NCI-H2227 (cell line): ENCODE measurements around the gene BCL6B.

Experiments
- DNase-seq: peaks from one replicate; lab custom pipeline; 2025; ENCODE audit not compliant: unreplicated experiment; lab: John Stamatoyannopoulos, UW

The BCL6B gene

GRCh38 chr17:7005716-7006115 lies 17.1 kb upstream of the BCL6B start:
- DNase-seq = no peak

GRCh38 chr17:7007143-7007542 lies 15.7 kb upstream of the BCL6B start:
- DNase-seq = no peak

GRCh38 chr17:7010523-7010922 lies 12.3 kb upstream of the BCL6B start:
- DNase-seq = no peak

- no peak for DNase-seq
Observed at GRCh38 chr17:7011415-7011814, 11.4 kb upstream of the BCL6B start.

- DNase-seq = no peak
Observed at GRCh38 chr17:7011942-7012254, 11.0 kb upstream of the BCL6B start.

- DNase-seq = peak; percentile 96
Observed at GRCh38 chr17:7014261-7014994, 8.4 kb upstream of the BCL6B start.

GRCh38 chr17:7014995-7015958 lies 7.6 kb upstream of the BCL6B start:
- DNase-seq = peak; percentile 43

GRCh38 chr17:7016418-7016817 lies 6.4 kb upstream of the BCL6B start:
- no peak for DNase-seq

- DNase-seq = no peak
Observed at GRCh38 chr17:7016886-7017826, 5.7 kb upstream of the BCL6B start.

GRCh38 chr17:7017827-7018200 lies 5.0 kb upstream of the BCL6B start:
- no peak for DNase-seq

GRCh38 chr17:7018331-7018964 lies 4.4 kb upstream of the BCL6B start:
- DNase-seq = no peak

GRCh38 chr17:7019367-7019766 lies 3.5 kb upstream of the BCL6B start:
- no peak for DNase-seq

- DNase-seq = peak; percentile 68
Observed at GRCh38 chr17:7019839-7020519, 2.9 kb upstream of the BCL6B start.

- DNase-seq = no peak
Observed at GRCh38 chr17:7020894-7021664, 1.8 kb upstream of the BCL6B start.

GRCh38 chr17:7021993-7022778 lies 664 bp upstream of the BCL6B start:
- DNase-seq = peak; percentile 71

GRCh38 chr17:7023576-7024401 lies 939 bp downstream of the BCL6B start:
- DNase-seq = no peak

- DNase-seq = no peak
Observed at GRCh38 chr17:7024402-7024785, 1.5 kb downstream of the BCL6B start.

GRCh38 chr17:7025245-7025644 lies 2.4 kb downstream of the BCL6B start:
- no peak for DNase-seq
